Smooth muscle cell (in vitro differentiated cells): ENCODE data around the gene ABCA8. TPM values are rescaled to one million over a fixed set of nuclear protein-coding genes. Genes with fewer than 3 reads are reported as not detected.
A peak's percentile ranks its signal among the peaks of the same experiment; 100 is the strongest.

Experiments
- DNase-seq: peaks from one replicate; lab custom pipeline; 2025; ENCODE audit not compliant: unreplicated experiment; lab: John Stamatoyannopoulos, UW
- H2AFZ ChIP-seq: fragments of 200-600 bp; sonication (generic); 2 replicates; pipeline ENCODE4 v1.6.0; 2016; ENCODE audit warnings: antibody characterized with exemption, low read depth, mild to moderate bottlenecking
- H3F3A ChIP-seq: fragments of 200-600 bp; sonication (generic); 2 replicates; pipeline ENCODE4 v1.6.0; 2017; ENCODE audit warnings: antibody characterized with exemption, low read depth
- H3K27ac ChIP-seq: fragments of 200-600 bp; sonication (generic); 2 replicates; pipeline ENCODE4 v1.5.1; 2016; ENCODE audit warnings: low read depth, mild to moderate bottlenecking
- H3K27me3 ChIP-seq: fragments of 200-600 bp; sonication (generic); 2 replicates; pipeline ENCODE4 v1.6.1; 2016; ENCODE audit warnings: low read depth, mild to moderate bottlenecking
- H3K36me3 ChIP-seq: fragments of 200-600 bp; sonication (generic); 2 replicates; pipeline ENCODE4 v1.5.1; 2016; ENCODE audit warnings: low read depth
- H3K4me1 ChIP-seq: fragments of 200-600 bp; sonication (generic); 2 replicates; pipeline ENCODE4 v1.5.1; 2016; ENCODE audit warnings: low read depth
- H3K4me2 ChIP-seq: fragments of 200-600 bp; sonication (generic); 2 replicates; pipeline ENCODE4 v1.6.0; 2016; ENCODE audit warnings: mild to moderate bottlenecking
- H3K4me3 ChIP-seq: fragments of 200-600 bp; sonication (generic); 2 replicates; pipeline ENCODE4 v1.5.1; 2016; ENCODE audit warnings: mild to moderate bottlenecking
- H3K79me2 ChIP-seq: fragments of 200-600 bp; sonication (generic); 2 replicates; pipeline ENCODE4 v1.6.0; 2016; ENCODE audit warnings: low read depth, mild to moderate bottlenecking
- H3K9ac ChIP-seq: fragments of 200-600 bp; sonication (generic); 2 replicates; pipeline ENCODE4 v1.6.0; 2016; ENCODE audit warnings: low read depth
- H3K9me3 ChIP-seq: fragments of 200-600 bp; sonication (generic); replicated peaks from 2 replicates; pipeline ENCODE4 v1.5.1; 2016; ENCODE audit warnings: low read depth
- H4K20me1 ChIP-seq: fragments of 200-600 bp; sonication (generic); 2 replicates; pipeline ENCODE4 v1.6.0; 2016; ENCODE audit warnings: low read depth
- WGBS: methylation state at CpG from one replicate; pipeline ENCODE4 v1.1.7; 2016; ENCODE audit warnings: low lambda C conversion rate; 5-methylcytosine and 5-hydroxymethylcytosine counted together
- polyA plus RNA-seq: library from polyadenylated mRNA; unstranded; fragments of >200 nt; fragmentation: Nextera tagmentation; extraction: Ambion mirVana; gene quantifications from 2 replicates; pipeline ENCODE4 v1.2.1, GENCODE V29; 2016
- total RNA-seq: library from RNA; depleted of rRNA; stranded (reverse); fragments of >200 nt; gene quantifications from 2 replicates; pipeline ENCODE4 v1.2.3, GENCODE V29; 2014
- TF ChIP-seq, protein P1 (sequence below): fragments of 200-600 bp; sonication (generic); IDR thresholded peaks from 2 replicates; pipeline ENCODE4 v1.5.1; 2017; ENCODE audit warnings: borderline replicate concordance, mild to moderate bottlenecking, antibody characterized with exemption; ENCODE audit not compliant: insufficient read depth, poor library complexity, severe bottlenecking

Gene ABCA8
- total and polyA plus RNA-seq, 2 experiments from 2014 or later, result 1.7 to 6.9 TPM

DNA sequence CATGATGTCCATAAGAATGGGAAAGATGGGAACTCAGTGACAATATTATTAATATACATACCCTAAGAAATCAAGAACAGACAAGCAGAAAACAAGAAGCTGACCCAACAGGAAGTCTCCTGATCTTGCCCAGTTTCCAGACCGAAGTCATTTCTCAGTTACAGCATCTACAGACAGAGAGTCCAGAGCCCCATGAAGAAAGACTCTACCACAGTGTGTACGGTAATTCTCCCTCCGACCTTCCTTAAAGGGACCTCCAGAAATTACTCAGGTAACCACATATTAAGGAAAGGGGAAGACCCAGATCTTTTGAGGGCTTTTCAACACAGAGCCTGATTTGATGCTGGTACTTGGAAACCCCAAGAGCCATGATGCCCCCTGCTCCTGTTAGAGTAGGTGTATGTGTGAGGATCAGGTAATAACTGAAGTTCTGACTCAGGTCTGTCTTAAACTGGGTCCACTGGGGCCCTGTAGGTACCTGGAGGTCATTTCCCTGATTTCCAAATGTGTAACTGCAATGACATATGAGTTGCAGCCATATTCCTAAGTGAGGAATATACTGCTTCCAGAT is 132.4 kb downstream of the ABCA8 start:
- no peak overlapping the region for H3K4me3 ChIP-seq
- no peak overlapping the region for H3K9ac ChIP-seq
- no peaks in the 10 kb centered on the region for H3K36me3 ChIP-seq
- H3K4me2 ChIP-seq, result peak overlapping the region; percentile 68
- no peaks in the 10 kb centered on the region for H3K79me2 ChIP-seq
- H3K9me3 ChIP-seq, result no peaks in the 10 kb centered on the region
- WGBS, result 68% methylated on average over 3 of the region's 3 CpGs
- no peaks in the 10 kb centered on the region for H3K27me3 ChIP-seq
- DNase-seq, result no peak
- H3K4me1 ChIP-seq, result peaks cover 11% of the 10 kb centered on the region
- H4K20me1 ChIP-seq, result no peaks in the 10 kb centered on the region
- peaks cover 17% of the 10 kb centered on the region for H3F3A ChIP-seq
- no peak overlapping the region for H2AFZ ChIP-seq
- TF ChIP-seq, protein P1, sequence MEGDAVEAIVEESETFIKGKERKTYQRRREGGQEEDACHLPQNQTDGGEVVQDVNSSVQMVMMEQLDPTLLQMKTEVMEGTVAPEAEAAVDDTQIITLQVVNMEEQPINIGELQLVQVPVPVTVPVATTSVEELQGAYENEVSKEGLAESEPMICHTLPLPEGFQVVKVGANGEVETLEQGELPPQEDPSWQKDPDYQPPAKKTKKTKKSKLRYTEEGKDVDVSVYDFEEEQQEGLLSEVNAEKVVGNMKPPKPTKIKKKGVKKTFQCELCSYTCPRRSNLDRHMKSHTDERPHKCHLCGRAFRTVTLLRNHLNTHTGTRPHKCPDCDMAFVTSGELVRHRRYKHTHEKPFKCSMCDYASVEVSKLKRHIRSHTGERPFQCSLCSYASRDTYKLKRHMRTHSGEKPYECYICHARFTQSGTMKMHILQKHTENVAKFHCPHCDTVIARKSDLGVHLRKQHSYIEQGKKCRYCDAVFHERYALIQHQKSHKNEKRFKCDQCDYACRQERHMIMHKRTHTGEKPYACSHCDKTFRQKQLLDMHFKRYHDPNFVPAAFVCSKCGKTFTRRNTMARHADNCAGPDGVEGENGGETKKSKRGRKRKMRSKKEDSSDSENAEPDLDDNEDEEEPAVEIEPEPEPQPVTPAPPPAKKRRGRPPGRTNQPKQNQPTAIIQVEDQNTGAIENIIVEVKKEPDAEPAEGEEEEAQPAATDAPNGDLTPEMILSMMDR, result no peak
- H3K27ac ChIP-seq, result peak overlapping the region; percentile 27

DNA sequence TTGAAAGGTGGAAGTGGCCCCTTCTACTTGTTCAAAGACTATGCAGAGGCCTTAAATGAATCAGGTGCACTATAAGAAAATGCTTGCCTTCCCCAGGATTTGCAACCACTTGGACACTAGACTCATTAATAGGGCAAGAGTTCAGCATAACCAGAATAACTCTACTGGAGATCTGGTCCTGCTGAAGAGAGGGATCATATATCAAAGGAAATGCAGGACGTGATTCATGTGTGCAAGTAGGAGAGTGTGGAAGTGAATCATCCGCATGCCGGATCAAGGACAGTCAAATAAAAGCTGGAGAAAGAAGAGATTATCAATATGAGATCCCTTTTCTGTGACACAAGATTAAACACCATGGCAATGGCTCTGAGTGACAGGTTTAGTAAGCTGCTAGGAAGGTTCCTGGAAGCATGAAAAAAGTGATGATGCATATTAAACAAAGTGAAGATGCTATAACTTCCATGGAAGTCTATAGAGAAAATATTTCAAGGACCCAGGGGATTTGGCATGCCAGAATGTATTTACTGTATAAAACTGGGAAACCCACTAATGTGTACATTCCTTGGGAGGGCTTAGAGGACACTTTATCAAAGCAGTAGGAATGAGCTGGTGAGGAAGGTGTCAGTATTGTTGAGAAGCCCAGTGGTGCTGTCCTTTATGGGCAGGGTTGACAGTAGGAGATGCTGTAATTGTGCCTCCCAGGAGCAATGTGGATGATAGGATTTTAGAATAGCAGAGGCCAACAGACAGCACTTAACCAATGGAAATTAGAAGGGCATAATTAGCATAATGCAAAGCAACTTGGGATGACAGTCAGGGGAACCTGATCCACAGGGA is 133.1 kb downstream of the ABCA8 start:
- 4% methylated on average over 3 of the region's 3 CpGs for WGBS

DNA sequence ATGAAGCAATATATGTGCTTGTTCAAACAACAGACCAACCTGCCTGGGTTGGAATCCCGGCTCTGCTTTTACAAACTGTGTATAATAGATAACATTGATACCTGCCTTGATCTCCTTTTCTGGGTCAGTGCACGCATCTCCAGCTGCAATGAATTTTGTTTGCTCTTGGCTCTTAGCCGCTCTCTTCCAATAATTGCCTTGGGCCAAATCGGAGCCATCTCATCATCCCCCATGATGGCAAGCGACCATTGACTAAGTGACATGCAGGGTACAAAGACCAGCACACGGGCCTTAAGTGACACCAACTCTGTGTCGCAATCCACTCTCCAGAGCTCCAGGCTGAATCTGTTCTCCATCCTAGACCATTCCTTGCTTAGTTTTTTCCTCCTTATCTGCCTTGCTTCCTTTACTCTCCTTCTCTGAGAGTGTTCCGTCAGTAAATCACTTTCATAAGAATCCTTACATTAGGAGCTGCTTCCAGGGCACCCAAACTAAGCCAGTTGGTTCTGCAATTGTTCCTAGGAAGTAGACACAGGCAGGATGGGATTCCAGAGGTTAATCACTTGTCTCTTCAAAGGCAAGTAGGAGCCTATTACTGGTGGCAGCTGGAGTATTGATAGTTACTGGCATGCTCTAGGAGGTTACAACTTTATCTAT is 134.2 kb downstream of the ABCA8 start:
- H3K4me3 ChIP-seq, result no peak overlapping the region
- peak overlapping the region; percentile 70 for H3K4me2 ChIP-seq
- WGBS, result 32% methylated on average over 8 of the region's 8 CpGs
- H3F3A ChIP-seq, result peaks cover 17% of the 10 kb centered on the region
- no peaks in the 10 kb centered on the region for H3K79me2 ChIP-seq
- H2AFZ ChIP-seq, result no peak overlapping the region
- peak overlapping the region; percentile 39 for H3K27ac ChIP-seq
- no peak for DNase-seq
- no peaks in the 10 kb centered on the region for H4K20me1 ChIP-seq
- TF ChIP-seq, protein P1, result no peak
- H3K9ac ChIP-seq, result no peak overlapping the region
- H3K4me1 ChIP-seq, result peaks cover 11% of the 10 kb centered on the region
- no peaks in the 10 kb centered on the region for H3K27me3 ChIP-seq
- H3K36me3 ChIP-seq, result no peaks in the 10 kb centered on the region
- H3K9me3 ChIP-seq, result no peaks in the 10 kb centered on the region

More for the DNA sequence above, 133.1 kb downstream of the ABCA8 start:
- H3K9me3 ChIP-seq, result no peaks in the 10 kb centered on the region
- H3K36me3 ChIP-seq, result no peaks in the 10 kb centered on the region
- DNase-seq, result no peak
- TF ChIP-seq, protein P1, result no peak
- no peaks in the 10 kb centered on the region for H3K79me2 ChIP-seq
- H3K4me1 ChIP-seq, result peaks cover 11% of the 10 kb centered on the region
- peak overlapping the region; percentile 39 for H3K27ac ChIP-seq
- H2AFZ ChIP-seq, result no peak overlapping the region
- peaks cover 17% of the 10 kb centered on the region for H3F3A ChIP-seq
- H3K27me3 ChIP-seq, result no peaks in the 10 kb centered on the region
- H4K20me1 ChIP-seq, result no peaks in the 10 kb centered on the region
- no peak overlapping the region for H3K9ac ChIP-seq
- H3K4me2 ChIP-seq, result peak overlapping the region; percentile 70
- H3K4me3 ChIP-seq, result no peak overlapping the region
